Activated CD4-positive, alpha-beta T cell treated with anti-CD3 and anti-CD28 coated beads, Interleukin-2, Interleukin-4, amounts not matched to agents 100 ng/mL and 50 ng/mL, durations not matched to agents 16 hours and 8 hours (primary cell): ENCODE data around the gene SYN1.
A peak's percentile ranks its signal among the peaks of the same experiment; 100 is the strongest.

Experiments
- DNase-seq: peaks from one replicate; pipeline ENCODE4 v3.0.0-alpha.2; 2020; ENCODE audit warnings: low spot score

SYN1 gene

DNA sequence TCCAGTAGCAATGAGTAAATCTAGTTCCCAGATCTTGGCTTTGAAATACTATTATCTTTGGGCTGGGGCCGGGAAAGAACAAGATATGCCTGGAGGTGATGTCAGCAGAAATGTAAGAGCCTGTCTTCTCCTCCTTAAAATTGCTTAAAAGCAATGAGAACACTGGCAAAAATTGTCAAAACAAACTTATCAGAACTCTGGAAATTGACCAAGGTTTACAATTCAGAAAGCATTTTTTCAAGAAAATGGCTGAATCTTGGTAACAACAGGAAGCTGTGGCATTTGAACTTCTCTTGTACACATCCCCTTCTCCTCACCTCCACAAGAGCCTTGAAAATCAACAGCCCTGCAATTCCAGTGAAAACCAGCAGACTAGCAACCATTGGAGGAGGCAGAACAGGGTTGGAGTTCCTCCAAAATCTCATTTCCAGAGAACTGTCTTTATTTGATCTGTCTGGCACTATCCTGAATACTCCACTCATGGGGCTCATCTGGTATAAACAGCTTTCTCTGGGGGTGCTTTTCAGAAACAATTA is 23.9 kb downstream of the SYN1 start:
- DNase-seq: no peak

DNA sequence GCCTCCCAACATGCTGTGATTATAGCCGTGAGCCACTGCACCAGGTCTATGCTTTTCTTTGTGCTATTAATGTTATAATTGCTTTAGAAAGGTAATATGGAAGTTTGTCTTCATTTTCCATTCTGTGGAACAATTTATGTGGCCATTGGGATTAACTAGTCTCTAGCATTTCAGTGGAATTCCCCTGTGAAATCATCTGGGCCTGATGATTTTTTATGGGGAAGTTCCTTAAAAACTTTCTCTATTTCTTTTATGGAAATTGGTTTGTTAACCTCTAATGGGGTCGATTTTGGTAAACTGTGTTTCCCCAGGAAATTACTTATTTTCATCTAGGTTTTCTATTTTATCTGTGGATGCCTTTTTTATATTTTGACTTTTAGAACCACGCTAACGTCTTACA is 26.1 kb downstream of the SYN1 start:
- no peak for DNase-seq

DNA sequence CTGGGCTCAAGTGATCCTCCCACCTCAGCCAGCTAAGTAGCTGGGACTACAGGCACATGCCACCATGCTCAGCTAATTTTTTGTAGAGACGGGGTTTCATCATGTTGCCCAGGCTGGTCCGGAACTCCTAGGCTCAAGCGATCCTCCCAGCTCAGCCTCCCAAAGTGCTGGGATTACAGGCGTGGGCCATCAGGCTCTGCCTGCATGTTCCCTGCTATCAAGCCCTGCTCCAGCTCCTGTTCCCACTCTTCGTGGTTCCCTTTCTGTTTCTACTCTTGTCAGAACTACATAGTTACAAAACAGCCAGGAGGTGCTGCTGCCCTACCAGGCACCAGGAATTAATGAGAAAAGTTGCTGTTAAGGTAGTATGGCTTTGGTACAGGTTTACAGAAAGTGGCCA is 28.7 kb downstream of the SYN1 start:
- DNase-seq: no peak

DNA sequence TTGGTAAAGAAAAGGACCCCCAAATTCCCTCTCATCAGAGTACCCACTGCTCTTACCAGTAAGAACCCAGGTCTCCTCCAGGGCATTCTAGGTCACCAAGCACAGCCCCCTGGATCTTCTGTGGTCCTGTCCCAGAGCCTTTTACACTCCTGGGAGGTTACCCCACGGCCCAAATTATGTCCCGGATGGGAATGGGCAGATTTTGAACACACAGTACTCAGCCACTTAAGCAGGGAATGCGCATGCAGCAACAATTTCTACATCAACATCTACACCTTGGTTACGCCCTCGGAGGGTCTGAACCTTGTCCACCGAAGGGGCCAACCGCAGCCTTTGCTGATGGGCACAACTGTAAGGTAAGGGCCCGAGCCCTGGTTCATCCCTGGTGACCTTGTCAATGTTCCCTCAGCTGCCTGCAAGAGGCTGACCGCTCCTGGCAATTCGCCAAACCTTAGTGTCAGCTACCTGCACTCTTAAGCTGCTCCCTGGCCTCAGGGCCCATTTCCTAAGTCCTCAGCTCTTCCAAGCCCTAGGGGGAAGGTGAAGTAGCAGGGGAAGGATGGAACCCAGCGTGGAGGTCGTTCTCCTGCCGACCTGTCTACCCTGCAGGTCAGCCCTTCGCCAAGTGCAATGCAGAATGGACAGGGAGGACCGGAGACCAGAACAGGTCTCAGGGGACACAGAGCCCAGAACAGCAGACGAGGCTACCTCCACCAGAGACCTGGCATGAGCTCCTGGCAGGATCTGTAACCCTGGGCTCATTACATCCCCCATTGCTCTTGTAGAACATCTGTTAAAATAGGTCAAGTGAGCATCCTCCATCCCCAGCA is 31.5 kb downstream of the SYN1 start:
- DNase-seq: no peak

DNA sequence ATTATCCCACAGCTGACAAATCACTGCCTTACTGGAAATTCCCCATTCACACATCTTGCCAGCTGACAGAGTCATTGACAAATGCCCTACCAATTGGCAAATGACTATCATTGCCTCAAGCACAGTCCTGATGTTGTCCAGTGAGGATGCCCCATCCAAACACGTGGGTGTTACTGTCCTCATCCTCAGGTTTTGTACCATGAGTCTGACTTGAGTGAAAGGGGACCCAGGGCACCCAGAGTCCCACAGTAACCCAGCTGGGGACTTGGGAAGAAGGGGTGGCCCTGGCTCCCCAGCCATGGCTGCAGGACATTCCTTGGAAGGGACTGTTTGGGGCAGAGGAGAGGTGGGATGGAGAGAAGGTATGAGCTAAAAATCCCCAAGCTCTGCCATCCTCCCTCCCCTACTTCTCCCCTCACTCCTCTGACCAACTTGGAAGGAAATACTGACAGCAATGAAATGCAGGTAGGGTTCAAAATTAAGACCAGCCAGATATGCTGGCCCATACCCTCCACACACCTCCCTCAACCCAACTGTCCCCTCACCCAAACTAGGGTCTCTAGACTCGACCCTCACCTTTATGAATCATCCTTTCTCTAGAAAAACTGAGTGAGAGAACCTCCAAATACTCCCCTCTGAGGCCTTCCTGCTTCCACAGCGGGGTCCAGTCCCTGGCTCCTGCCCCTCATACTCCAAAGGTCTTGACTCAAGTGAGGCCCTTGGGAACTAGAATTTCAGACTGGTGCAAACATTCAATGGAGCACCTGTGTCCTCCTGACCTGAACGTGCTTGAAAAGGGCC is 32.4 kb downstream of the SYN1 start:
- DNase-seq: no peak

DNA sequence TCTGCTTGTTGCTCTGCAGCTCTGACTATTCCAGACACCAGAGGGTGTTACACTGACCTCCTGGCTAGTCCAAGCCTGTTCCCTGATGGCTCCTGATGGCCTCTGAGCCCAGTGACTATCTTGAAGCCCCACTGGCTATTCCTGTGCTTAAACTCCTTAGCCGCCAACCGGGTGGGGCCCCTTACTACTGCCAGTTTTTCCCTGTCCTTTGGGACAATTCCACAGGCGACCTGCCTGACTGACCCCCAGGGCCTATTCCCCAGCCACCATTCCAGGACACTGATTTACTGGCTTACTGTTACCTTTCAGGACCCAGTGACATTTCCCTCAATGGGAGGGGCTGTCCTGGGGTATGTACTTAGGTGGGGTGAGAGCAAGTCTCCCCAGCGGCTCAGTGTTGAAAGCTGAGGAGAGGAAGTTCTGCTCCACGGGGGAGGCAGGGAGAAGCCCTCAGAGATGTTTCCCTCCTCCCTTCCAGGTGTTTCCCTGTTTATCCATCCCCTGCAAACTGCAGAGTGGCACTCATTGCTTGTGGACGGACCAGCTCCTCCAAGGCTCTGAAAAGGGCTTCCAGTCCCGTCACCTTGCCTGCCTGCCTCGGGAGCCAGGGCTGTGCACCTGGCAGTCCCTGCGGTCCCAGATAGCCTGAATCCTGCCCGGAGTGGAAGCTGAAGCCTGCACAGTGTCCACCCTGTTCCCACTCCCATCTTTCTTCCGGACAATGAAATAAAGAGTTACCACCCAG is 33.4 kb downstream of the SYN1 start:
- DNase-seq: no peak

DNA sequence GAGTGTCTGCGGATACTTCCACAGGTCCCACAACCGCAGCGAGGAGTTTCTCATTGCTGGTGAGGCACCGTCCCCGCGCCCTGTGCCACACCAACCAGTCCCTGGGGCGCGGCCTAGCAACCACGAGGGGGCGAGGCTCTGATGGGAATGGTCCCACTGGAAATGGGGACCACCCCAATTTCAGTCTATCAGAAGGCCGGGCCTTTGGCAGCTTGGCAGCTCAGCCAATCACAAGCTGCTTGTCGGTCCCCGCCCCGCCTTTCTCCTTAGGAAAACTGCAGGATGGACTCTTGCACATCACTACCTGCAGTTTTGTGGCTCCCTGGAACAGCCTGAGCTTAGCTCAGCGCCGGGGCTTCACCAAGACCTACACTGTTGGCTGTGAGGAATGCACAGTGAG is 34.4 kb downstream of the SYN1 start:
- no peak for DNase-seq

DNA sequence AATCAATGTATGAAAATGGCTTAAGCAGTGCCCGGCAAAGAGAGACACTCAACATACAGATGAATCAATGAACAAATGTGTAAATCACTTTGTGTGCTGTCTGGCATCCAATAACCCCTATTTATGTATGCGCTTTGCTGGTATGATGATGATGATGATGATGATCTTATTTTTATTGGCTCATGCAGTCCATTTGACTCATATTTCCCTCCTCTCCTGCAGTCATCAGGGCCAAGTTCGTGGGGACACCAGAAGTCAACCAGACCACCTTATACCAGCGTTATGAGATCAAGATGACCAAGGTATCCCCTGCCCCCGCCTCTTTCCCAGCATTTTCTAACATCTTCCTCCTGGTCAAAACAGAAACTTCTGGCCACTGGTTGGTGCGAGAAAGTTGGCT is 34.9 kb downstream of the SYN1 start:
- DNase-seq: no peak

DNA sequence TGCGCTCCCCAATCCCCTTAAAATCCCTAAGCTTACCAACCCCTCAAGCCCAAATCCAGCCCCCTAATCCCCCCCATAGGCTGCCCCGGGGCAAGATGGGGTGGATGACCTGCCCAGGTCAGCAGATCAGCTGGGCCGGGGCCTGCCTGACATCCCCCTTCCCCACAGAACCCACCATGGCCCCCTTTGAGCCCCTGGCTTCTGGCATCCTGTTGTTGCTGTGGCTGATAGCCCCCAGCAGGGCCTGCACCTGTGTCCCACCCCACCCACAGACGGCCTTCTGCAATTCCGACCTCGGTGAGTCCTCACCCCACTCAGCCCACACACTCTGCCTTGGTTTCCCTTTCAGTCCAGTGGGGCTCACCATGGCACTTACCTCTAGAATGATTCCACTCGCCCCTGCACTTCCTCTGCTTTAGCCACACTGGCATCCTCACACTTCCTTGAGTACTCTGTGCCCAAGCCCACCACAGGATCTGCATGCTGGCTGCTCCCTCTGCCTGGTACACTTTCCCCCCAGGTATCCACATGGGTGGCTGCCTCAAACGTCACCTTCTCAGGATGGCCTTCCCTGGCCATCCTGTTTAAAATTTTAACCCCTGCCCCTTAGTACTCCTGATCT is 36.3 kb downstream of the SYN1 start:
- no peak for DNase-seq

DNA sequence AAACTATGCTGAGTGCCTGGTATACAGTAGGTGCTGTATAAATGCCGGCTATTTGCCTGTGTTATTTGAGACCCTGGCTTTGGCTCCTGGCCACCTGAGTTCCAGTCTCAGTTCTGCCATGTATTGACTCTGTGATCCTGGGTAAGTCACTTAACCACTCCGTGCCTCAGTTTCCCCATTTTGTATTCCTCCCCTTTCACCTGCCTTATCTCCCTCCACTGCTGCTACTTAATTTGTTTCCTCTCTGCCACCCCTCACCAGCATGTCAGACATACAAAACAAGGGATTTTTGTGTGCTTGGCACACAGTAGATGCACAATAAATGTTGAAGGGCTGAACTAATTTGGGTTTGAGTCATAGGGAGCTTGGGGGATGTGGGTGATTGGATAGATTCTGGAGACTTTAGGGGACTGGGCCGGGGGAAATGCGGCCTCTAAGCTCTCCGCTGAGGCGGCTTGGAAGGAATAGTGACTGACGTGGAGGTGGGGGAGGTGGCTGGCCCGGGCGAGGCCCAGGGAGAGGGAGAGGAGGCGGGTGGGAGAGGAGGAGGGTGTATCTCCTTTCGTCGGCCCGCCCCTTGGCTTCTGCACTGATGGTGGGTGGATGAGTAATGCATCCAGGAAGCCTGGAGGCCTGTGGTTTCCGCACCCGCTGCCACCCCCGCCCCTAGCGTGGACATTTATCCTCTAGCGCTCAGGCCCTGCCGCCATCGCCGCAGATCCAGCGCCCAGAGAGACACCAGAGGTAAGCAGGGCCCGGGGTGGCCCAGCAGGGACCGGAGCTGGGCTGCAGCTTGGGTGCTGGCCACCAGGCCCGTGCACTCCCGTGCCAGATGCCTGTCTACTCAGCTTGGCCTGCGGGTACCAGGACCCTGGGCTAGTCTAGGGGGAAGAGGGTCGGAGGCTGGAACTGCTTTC is 37.7 kb downstream of the SYN1 start, which contains the start of gene TIMP1:
TSS of gene TIMP1 (plus strand) at position 706 of the 917 bp plus-strand sequence. CDS start 980 bp downstream, outside the sequence.
- peak; percentile 87 for DNase-seq

DNA sequence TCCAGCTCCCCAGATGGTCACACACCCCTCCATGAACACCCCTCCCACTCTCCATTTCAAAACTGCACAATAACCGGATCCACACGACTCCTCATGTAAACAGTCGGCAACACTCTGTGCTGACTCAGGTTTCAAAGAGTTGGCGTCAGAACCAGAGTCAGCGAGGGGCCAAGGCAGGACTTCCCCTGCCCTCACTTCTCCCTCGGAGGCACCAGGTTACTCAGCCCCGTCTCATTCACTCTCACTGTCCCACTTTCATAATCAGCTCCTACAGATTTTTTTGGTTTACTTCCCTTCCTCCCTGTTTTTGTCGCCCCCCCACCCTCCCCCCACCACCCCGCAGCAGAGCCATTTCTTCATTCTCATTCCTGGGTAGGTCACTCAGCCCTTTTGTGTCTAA is 40.1 kb downstream of the SYN1 start:
- peak; percentile 72 for DNase-seq

DNA sequence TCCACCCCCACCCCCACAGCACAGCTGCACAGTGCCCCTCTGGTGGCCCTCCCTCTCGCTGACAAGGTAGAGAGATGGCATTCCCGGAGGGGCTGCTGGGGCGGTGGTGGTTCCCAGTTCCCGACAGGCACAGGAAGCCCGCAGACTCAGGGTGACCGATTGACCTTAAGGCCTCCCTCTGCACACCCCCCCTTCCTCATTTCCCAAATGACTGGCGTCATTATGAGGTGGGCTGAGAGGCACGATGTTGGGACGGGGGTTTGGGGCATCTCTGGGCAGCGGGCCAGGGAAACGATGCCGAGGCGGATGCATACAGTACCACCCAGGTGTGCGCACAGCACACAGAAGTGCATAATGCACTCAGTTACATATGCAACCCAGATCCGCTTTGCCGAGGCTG is 41.0 kb downstream of the SYN1 start:
- DNase-seq: no peak

DNA sequence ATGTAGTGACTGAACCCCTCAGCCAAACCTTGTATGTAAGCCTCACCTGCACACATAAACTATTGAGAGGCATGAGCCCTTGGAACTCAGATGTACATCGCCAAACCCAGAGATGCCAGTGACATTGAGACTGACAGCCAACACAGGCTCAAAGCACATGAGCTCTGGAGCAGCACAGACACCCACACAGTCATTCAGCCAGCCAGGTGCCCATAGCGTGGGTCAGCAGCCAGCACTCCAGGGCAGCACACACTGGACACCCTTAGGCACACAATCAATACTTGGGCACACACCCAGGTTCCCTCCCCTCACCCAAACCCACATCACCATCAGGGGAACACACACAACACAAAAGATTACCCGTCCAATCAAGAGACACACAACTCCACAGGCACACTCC is 41.8 kb downstream of the SYN1 start:
- DNase-seq: no peak

DNA sequence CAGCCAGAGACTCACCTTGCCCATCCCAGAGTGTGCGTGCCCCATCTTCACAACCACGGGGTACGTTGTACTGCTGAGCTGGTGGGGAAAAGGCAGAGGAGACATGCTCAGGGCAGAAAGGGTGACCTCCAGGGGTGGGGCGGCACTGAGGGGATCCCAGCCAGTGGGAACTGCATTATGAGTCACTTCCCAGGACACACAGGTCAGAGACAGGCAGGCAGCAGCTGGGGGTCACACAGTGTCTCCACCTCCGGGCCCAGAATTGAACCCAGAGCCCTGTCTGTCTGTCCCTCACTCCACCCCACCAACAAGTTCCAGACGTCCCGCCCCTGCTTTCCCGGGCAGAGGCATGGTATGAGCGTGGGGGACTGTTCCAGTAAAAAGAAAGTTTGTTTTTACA is 42.2 kb downstream of the SYN1 start:
- no peak for DNase-seq

DNA sequence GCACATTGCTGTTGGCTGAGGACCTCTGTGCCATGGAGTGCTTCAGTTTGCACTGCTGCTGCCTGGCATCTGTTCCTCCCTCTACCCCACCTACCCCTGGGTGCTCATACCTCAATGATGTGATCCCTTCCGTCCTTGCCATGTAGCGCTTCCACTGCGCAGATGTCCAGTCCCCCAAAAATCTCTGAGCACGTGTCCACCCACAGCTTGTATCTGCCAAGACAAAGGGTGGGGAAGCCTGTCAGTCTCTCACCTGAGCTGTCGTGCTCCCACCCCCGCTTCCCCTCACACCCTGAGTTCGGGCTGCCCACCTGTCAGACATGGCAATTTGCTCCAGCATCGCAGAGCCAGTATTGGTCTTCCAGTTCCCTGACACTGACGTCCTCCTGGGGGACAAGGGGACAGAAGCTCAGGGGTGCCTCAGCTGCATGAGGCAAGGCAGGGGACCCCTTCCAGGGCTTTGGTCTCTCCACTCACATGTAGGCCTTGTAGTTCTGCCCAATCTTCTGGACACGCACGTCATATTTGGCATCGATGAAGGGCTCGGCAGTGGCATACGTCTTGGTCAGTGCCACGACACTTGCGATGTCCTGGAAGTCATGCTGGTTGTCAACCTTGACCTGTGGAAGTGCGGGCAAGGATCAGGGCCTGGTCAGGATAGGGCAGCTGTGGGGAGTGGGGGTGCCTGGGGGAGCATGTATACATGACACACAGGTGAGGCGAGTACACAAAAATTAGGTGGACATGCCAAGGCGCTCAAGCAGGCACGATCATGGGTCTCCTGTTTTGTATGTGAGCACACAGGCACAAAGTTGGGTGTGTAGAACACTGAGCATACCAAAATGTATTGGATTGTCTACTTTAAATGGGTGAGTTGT is 43.4 kb downstream of the SYN1 start:
- no peak for DNase-seq

DNA sequence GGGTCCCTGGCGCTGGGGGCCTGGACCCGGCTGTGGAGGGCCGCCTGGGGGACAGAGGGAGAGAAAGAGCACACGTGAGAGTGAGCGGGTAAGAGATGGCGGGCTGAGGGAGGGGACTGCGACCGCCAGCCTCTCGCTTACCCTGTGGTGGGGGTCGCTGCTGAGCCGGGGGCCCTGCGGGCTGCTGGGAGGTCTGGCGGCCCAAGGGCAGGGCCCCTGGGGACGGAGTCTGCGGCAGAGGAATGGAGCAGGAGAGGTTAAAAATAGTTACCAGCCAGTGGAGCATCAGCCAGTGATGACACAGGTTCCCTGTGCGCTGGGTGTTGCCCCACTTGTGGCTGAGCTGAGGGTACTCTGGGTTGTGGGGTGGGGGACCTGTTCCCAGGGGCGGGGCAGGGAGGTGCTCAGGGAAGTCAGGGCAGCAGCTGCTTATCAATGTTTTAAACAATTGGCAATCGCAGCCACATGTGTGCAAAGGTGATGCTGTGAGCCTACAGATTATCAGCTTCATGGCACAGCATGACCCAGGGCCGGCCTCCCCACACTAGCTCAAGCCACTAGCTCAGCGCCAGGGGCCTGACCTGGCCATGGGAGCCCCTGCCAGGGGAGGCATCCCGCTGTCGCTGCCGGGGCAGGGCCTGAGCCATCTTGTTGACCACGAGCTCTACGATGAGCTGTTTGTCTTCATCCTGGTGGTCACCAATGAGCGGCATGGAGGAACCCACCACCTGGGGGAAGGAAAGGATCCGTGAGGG is 44.9 kb downstream of the SYN1 start:
- no peak for DNase-seq

DNA sequence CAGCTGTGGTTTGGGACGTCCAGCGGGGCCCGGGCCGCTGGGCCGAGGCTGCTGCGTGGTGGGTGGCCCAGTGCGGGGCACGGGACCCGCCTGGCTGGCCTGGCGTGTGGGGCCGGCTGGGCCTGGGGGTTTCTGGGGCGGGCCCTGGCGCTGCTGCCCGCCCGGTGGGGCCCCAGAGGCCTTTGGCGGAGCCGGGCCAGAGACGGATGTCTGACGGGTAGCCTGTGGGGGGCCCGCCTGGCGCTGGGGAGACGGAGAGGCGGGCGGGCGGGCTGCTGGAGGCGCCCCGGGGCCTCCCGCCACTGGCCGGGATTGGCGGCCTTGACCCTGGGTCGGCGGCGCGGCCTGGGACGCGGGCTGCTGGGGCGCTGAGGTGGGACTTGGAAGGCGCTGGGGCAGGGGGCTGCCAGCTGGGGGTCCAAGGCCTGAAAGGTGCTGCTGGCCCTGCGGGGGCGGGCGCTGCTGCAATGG is 45.5 kb downstream of the SYN1 start:
- no peak for DNase-seq

DNA sequence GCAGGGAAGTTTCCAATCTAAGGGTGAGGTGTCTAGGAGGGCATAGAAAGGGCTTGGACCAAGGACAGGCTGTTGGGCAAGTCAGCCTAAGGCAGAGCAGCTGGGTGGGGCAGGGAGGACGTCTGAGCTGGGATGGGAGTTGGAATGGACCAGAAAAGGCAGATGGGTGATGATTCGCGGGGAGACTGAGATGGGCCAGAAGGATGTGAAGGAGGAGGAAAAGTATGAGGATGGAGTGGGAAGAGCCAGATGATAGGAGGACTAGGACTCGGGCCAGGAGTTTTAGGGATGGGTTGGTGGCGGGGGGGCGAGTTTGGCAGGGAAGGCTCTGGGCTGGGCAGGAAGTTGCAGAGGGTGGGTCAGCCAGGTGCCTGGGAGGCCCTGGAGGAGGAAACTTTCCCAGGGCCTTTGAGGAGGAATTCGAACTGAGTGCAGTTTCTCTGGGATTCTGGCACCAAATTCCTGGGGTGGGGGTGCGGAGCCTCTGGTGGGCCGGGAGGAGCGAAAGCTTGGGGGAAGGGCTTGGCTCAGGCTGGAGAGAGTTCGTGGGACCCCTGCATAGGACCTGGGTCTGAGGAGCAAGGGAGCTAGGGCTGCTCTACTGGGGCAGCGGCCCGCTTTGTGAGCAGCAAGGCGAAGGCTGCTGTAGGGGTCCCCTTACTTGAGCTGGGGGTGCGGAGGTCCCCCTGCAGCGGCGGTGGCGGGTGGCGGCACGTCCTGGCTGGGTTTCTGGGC is 46.1 kb downstream of the SYN1 start:
- DNase-seq: no peak
